A673 (cell line): Measurements from ENCODE around the gene THADA. TPM values are rescaled to one million over a fixed set of nuclear protein-coding genes. Genes with fewer than 3 reads are reported as not detected.
"Not testable (repeated sequence)": the region's sequence is repeated elsewhere in the genome, so short reads cannot be mapped to it uniquely, and the experiment has no call there.

Experiments used
- BruUV-seq: library from RNA; stranded (reverse); fragments of 400-500 nt; replicated peaks from 2 replicates; lab custom pipeline; 2021; lab: Mats Ljungman, UMichigan
- CTCF ChIA-PET: fragments of 300-600 bp; sonication (Branson Sonifier 250); formaldehyde crosslinking; loops from one replicate; lab custom pipeline; 2022; ENCODE audit warnings: antibody characterized with exemption; lab: Charles Lee
- POLR2A ChIA-PET: fragments of 300-600 bp; sonication (Branson Sonifier 250); formaldehyde crosslinking; loops from one replicate; lab custom pipeline; 2022; ENCODE audit warnings: antibody characterized with exemption; ENCODE audit not compliant: low non-redundant PET; lab: Charles Lee
- DNase-seq: peaks from one replicate; pipeline ENCODE4 v3.0.0-alpha.2; 2015; ENCODE audit warnings: low spot score
- H3K27ac ChIP-seq: fragments of 200-600 bp; sonication (generic); 2 replicates; pipeline ENCODE4 v1.5.1; 2016; ENCODE audit warnings: mixed run types, low read depth, mild to moderate bottlenecking, mixed read lengths, antibody characterized with exemption, low read length; ENCODE audit not compliant: poor library complexity, severe bottlenecking
- H3K27me3 ChIP-seq: fragments of 200-600 bp; sonication (generic); replicated peaks from 2 replicates; pipeline ENCODE4 v1.6.1; 2017; ENCODE audit warnings: mixed run types, low read depth, mild to moderate bottlenecking, mixed read lengths, antibody characterized with exemption, low read length; ENCODE audit not compliant: insufficient read depth, poor library complexity
- H3K36me3 ChIP-seq: fragments of 200-600 bp; sonication (generic); 2 replicates; pipeline ENCODE4 v1.6.1; 2016; ENCODE audit warnings: mixed run types, mild to moderate bottlenecking, mixed read lengths, antibody characterized with exemption, low read length; ENCODE audit not compliant: insufficient read depth, poor library complexity, severe bottlenecking
- H3K4me1 ChIP-seq: fragments of 200-600 bp; sonication (generic); 2 replicates; pipeline ENCODE4 v1.6.1; 2017; ENCODE audit warnings: mixed run types, mild to moderate bottlenecking, mixed read lengths, antibody characterized with exemption, low read length; ENCODE audit not compliant: insufficient read depth, poor library complexity, severe bottlenecking
- H3K4me3 ChIP-seq: fragments of 200-600 bp; sonication (generic); 2 replicates; pipeline ENCODE4 v1.5.1; 2016; ENCODE audit warnings: low read depth, mixed run types, mild to moderate bottlenecking, mixed read lengths, low read length; ENCODE audit not compliant: poor library complexity, severe bottlenecking
- H3K9me3 ChIP-seq: fragments of 200-600 bp; sonication (generic); 2 replicates; pipeline ENCODE4 v1.6.1; 2016; ENCODE audit warnings: mixed run types, low read depth, mild to moderate bottlenecking, mixed read lengths, antibody characterized with exemption, low read length; ENCODE audit not compliant: poor library complexity, severe bottlenecking
- EZH2 ChIP-seq: fragments of 200-600 bp; sonication (generic); IDR thresholded peaks from 2 replicates; pipeline ENCODE4 v1.6.1; 2017; ENCODE audit warnings: borderline replicate concordance, low read depth, mild to moderate bottlenecking, mixed read lengths, antibody characterized with exemption, low read length; ENCODE audit not compliant: poor library complexity, severe bottlenecking
- intact Hi-C: fragments of 100-400 bp; cut with micrococcal nuclease; formaldehyde crosslinking; loops from one replicate; pipeline ENCODE4 v1.10.0; 2022; ENCODE audit not compliant: unreplicated experiment
- total RNA-seq: library from RNA; stranded (reverse); gene quantifications from 2 replicates; pipeline ENCODE4 v1.2.3, GENCODE V29; 2021
- TF ChIP-seq, protein P1 (sequence below): fragments of 300-800, 200-600 bp; sonication (generic); conservative IDR thresholded peaks from 2 replicates; pipeline ENCODE4 v1.5.1; 2017; ENCODE audit warnings: low read depth, mild to moderate bottlenecking, antibody characterized with exemption, low read length, moderate library complexity, mixed read lengths

The THADA gene
- total RNA-seq, 1 experiment from 2014 or later: 39.7 TPM

DNA sequence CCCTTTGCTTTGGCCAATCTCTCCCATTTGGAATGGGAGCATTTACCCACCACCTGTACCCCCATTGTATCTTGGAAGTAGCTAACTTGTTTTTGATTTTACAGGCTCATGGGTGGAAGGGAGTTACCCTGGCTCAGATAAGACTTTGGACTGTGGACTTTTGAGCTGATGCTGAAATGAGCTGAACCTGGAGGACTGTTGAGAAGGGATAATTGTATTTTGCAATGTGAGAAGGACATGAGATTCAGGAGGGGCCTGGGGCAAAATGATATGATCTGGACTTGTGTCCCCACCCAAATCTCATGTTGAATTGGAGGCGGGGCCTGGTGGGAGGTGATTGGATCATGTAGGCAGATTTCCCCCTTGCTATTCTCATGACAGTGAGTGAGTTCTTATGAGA, 310.9 kb downstream of the THADA start:
- Histone ChIP-seq H3K27ac (no peak overlapping the region), H3K36me3 (peaks cover 7% of the 10 kb centered on the region), H3K4me1 (no peaks in the 10 kb centered on the region), H3K27me3 (no peaks in the 10 kb centered on the region), H3K4me3 (no peak overlapping the region), H3K9me3 (peaks cover 10% of the 10 kb centered on the region)
- DNase-seq: no peak
- TF ChIP-seq EZH2: no peak
- TF ChIP-seq, protein P1, sequence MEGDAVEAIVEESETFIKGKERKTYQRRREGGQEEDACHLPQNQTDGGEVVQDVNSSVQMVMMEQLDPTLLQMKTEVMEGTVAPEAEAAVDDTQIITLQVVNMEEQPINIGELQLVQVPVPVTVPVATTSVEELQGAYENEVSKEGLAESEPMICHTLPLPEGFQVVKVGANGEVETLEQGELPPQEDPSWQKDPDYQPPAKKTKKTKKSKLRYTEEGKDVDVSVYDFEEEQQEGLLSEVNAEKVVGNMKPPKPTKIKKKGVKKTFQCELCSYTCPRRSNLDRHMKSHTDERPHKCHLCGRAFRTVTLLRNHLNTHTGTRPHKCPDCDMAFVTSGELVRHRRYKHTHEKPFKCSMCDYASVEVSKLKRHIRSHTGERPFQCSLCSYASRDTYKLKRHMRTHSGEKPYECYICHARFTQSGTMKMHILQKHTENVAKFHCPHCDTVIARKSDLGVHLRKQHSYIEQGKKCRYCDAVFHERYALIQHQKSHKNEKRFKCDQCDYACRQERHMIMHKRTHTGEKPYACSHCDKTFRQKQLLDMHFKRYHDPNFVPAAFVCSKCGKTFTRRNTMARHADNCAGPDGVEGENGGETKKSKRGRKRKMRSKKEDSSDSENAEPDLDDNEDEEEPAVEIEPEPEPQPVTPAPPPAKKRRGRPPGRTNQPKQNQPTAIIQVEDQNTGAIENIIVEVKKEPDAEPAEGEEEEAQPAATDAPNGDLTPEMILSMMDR: no peak
- ChIA-PET POLR2A (no interaction called here), CTCF (no interaction called here)
- no TSS peak for BruUV-seq
- intact Hi-C loops: no loop called here

- H3K27ac ChIP-seq, POLR2A ChIA-PET, H3K27me3 ChIP-seq, CTCF ChIA-PET, H3K9me3 ChIP-seq, H3K4me3 ChIP-seq, intact Hi-C loops, BruUV-seq, H3K36me3 ChIP-seq, DNase-seq, H3K4me1 ChIP-seq: not testable (repeated sequence)
Observed at GRCh38 chr2:43284347-43284746, 311.5 kb downstream of the THADA start.

DNA sequence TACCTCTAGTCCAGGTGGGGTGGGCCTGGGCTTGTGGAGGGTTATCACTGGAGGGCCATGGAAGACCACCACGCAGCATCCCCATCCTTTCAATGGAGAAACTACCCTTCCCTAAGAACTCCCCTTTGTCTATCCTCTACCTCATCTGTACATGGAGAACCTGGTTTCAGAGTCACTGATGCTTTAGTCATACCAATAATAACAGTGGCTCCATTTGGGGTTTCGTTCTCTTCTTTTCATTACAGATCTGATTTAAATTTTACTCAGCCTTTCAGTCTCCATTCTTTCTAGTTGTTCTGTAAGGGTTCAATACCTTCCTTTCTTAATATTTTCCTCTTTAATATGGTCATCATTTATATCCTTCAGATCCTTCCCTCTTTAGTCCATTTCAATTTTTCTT, 314.8 kb downstream of the THADA start:
- intact Hi-C loops: no loop called here
- no peaks in the 10 kb centered on the region for H3K27me3 ChIP-seq
- peaks cover 10% of the 10 kb centered on the region for H3K9me3 ChIP-seq
- BruUV-seq: no TSS peak
- CTCF ChIA-PET: no interaction called here
- peaks cover 5% of the 10 kb centered on the region for H3K36me3 ChIP-seq
- H3K4me3 ChIP-seq: no peak overlapping the region
- H3K27ac ChIP-seq: no peak overlapping the region
- no peak for DNase-seq
- TF ChIP-seq EZH2: no peak
- TF ChIP-seq, protein P1: no peak
- POLR2A ChIA-PET: no interaction called here
- H3K4me1 ChIP-seq: no peaks in the 10 kb centered on the region

DNA sequence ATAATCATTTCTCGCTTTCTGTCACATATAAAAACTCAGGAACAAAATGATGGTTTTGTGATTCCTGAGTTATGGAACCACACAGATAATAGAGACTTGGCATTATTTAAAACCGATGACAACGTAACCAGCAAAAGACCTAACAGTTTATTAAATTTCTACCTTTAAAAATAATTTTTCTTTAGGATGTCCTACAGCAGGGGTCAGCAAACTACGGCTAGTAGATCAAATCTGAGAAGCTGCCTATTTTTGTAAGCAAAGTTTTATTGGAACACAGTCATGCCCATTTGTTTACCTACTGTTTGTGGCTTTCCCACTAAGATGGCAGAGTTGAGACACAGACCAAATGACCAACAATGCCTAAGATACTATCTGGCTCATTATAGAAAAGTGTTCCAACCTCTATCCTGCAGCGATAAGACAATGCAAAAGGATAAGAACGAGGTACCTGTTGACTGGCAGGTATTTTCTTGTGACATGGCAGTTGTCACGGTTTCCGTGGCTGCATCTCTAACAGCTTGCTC, 316.5 kb downstream of the THADA start:
- peaks cover 6% of the 10 kb centered on the region for H3K9me3 ChIP-seq
- H3K27ac ChIP-seq: no peak overlapping the region
- H3K36me3 ChIP-seq: no peaks in the 10 kb centered on the region
- POLR2A ChIA-PET: no interaction called here
- BruUV-seq: no TSS peak
- no peak for DNase-seq
- TF ChIP-seq EZH2: no peak
- TF ChIP-seq, protein P1: no peak; the same call in 1 of the 2 replicates
- intact Hi-C loops: no loop called here
- no peak overlapping the region for H3K4me3 ChIP-seq
- no peaks in the 10 kb centered on the region for H3K4me1 ChIP-seq
- H3K27me3 ChIP-seq: no peaks in the 10 kb centered on the region
- CTCF ChIA-PET: no interaction called here
